GM12873 (cell line): Measurements from ENCODE around the gene HOXA11.

Experiments
- CTCF ChIP-seq: IDR thresholded peaks from 2 replicates; pipeline ENCODE4 v1.5.1; 2012; ENCODE audit warnings: low read depth, mild to moderate bottlenecking, moderate library complexity, low read length, control low read depth; ENCODE audit not compliant: insufficient read depth; ENCODE audit errors: missing control alignments

HOXA11 gene

GRCh38 chr7:27139334-27140125 is 45.5 kb downstream of the HOXA11 start:
- TF ChIP-seq CTCF = no peak

GRCh38 chr7:27138985-27139333 is 46.1 kb downstream of the HOXA11 start:
- TF ChIP-seq CTCF = no peak

- no peak for TF ChIP-seq CTCF
Measured at GRCh38 chr7:27138472-27138871, 46.6 kb downstream of the HOXA11 start.

GRCh38 chr7:27137640-27138315 is 47.3 kb downstream of the HOXA11 start:
- no peak for TF ChIP-seq CTCF

DNA sequence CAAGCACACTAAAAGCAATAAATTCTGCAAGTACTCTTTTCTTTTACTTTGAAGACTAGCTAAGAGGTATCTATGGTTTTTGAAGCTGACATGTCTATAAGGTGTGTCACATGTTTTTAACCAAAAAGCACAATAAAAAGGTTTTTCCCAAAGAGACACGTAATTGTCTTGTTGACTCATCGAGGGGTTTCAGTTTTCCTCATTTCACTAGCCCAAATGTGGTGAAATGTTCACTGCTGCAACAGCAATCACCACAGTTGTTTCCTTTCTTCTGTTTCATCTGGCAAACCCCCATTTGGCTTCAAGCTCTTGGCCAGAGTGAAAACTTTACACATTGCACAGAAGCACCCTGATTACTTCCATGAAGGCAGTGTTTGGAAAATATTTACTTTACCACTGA is 50.6 kb downstream of the HOXA11 start:
- TF ChIP-seq CTCF = no peak

GRCh38 chr7:27133409-27134231 is 51.4 kb downstream of the HOXA11 start:
- no peak for TF ChIP-seq CTCF

DNA sequence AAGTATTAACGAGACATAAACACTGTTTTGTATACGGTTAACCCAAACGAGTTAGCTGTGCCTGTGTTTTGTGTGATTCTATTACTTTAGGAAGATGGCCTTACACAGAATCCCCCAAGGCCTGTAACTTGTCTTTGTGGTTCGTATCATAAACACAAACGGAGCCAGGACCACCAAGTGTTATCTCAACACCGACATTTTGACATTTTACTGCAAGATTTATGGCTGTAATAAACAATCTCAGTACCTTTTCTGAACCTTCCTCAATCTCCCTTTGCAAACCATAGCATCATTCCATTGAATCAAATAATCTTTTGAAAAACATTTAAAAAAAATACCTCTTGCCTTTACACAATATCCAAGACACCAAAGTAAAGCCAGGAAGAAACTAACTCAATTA is 52.1 kb downstream of the HOXA11 start:
- no peak for TF ChIP-seq CTCF
